ENCODE data around the gene USP34.
"Not testable (repeated sequence)": the region's sequence is repeated elsewhere in the genome, so short reads cannot be mapped to it uniquely, and the experiment has no call there.

USP34 gene

DNA sequence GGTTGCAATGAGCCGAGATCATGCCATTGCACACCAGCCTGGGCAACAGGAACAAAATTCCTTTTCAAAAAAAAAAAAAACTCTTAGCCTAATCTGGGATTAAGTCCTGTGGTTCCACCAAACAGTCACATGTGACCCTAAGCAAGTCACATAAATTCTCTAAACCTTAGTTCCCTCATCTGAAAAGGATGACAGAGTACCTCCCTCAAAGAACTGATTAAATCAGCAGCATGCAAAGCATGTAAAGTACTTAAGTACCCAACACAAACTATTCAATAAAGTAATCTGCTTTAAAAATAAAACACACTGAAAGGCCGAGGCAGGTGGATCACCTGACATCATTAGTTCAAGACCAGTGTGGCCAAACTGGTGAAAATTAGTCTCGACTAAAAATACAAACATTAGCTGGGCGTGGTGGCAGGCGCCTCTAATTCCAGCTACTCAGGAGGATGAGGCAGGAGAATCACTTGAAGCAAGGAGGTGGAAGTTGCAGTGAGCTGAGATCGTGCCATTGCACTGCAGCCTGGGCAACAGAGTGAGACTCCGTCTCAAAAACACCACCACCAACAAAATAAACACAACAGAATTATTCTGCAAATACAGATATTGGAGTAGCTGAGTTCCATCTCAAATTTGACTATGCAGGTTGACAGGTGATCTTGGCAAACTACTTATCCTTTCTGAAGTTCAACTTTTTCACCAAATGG is 7.0 kb downstream of the USP34 start:
- H3K4me3 ChIP-seq (ENCODE audit: low read depth, low read length) = no peak overlapping the region
- TF ChIP-seq, protein P1, sequence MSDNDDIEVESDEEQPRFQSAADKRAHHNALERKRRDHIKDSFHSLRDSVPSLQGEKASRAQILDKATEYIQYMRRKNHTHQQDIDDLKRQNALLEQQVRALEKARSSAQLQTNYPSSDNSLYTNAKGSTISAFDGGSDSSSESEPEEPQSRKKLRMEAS (IDR thresholded peaks at IDR 0.05; ENCODE audit: low read depth, low read length) = no peak
- TF ChIP-seq, protein P2, sequence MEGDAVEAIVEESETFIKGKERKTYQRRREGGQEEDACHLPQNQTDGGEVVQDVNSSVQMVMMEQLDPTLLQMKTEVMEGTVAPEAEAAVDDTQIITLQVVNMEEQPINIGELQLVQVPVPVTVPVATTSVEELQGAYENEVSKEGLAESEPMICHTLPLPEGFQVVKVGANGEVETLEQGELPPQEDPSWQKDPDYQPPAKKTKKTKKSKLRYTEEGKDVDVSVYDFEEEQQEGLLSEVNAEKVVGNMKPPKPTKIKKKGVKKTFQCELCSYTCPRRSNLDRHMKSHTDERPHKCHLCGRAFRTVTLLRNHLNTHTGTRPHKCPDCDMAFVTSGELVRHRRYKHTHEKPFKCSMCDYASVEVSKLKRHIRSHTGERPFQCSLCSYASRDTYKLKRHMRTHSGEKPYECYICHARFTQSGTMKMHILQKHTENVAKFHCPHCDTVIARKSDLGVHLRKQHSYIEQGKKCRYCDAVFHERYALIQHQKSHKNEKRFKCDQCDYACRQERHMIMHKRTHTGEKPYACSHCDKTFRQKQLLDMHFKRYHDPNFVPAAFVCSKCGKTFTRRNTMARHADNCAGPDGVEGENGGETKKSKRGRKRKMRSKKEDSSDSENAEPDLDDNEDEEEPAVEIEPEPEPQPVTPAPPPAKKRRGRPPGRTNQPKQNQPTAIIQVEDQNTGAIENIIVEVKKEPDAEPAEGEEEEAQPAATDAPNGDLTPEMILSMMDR (IDR thresholded peaks at IDR 0.05; ENCODE audit: low read depth, low read length) = no peak
- TF ChIP-seq MYC (IDR thresholded peaks at IDR 0.05; ENCODE audit: low read depth, low read length) = no peak
- no peak for TF ChIP-seq POLR2A (IDR thresholded peaks at IDR 0.05; ENCODE audit: extremely low read depth, insufficient read length)
- DNase-seq (ENCODE audit: low read depth) = no peak

DNA sequence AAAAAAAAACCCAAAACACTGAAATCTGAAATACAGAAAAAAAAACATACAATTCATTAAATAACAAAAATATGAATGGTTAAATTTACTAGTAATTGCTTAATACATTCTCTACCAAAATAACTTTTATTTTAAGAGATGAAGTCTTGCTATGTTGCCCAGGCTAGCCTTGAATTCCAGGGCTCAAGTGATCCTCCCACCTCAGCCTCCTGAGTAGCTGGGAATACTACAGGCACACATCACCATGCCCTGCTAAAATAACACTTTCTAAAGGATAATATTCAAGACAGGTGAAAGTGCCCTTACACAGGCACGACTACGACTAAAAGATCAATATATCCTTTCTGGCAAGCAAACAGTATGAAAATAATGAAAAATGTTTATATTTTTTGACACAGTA is 9.5 kb downstream of the USP34 start:
- no peak overlapping the region for H3K4me3 ChIP-seq (ENCODE audit: low read depth, low read length)
- no peak for DNase-seq (ENCODE audit: low read depth)

DNA sequence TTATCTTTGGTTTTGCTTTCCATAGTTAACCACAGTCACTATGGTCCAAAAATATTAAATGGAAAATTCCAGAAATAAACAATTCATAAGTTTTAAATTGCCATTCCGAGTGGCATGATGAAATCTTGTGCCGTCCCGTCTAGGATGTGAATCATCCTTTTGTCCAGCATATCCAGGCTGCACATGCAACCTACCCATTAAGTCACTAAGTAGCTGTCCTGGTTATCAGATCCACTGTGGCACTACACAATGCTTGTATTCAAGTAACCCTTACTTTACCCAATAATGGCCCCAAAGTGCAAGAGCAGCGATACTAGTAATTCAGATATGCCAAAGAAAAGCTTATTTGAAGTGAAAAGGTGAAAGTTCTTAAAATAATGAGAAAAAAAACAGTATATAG is 10.7 kb downstream of the USP34 start:
- DNase-seq (ENCODE audit: low read depth) = no peak
- TF ChIP-seq, protein P1 (IDR thresholded peaks at IDR 0.05; ENCODE audit: low read depth, low read length) = no peak
- TF ChIP-seq, protein P2 (IDR thresholded peaks at IDR 0.05; ENCODE audit: low read depth, low read length) = no peak
- TF ChIP-seq MYC (IDR thresholded peaks at IDR 0.05; ENCODE audit: low read depth, low read length) = no peak
- no peak for TF ChIP-seq POLR2A (IDR thresholded peaks at IDR 0.05; ENCODE audit: extremely low read depth, insufficient read length)
- H3K4me3 ChIP-seq (ENCODE audit: low read depth, low read length) = no peak overlapping the region

More for the DNA sequence above, 9.5 kb downstream of the USP34 start:
- TF ChIP-seq MYC (IDR thresholded peaks at IDR 0.05; ENCODE audit: low read depth, low read length) (no peak), POLR2A (IDR thresholded peaks at IDR 0.05; ENCODE audit: extremely low read depth, insufficient read length) (no peak)
- TF ChIP-seq, protein P1 (IDR thresholded peaks at IDR 0.05; ENCODE audit: low read depth, low read length) = no peak
- TF ChIP-seq, protein P2 (IDR thresholded peaks at IDR 0.05; ENCODE audit: low read depth, low read length) = no peak

DNA sequence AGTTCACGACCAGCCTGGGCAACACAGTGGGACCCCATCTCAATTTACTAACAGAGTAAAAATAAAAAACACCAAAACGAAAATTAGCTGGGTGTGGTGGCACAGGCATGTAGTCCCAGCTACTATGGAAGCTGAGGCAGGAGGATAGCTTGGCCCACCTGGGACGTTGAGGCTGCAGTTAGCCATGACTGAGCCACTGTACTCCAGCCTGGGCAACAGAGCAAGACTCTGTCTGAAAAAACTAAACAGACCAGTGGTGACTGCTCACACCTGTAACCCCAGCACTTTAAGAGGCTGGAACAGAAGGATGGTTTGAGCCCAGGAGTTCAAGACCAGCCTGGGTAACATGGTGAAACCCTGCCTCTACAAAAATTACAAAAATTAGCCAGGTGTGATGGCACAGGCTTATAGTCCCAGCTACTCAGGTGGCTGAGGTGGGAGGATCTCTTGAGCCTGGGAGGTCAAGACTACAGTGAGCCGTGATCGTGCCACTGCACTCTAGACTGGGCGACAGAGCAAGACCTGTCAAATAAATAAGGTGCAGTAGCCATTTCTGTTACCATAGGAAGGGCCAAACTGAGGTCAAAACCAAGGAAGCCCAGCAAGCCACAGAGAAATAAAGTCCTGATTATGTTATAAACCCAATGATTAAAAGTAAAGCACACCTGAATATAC is 14.0 kb downstream of the USP34 start:
- DNase-seq (ENCODE audit: low read depth) = no peak

DNA sequence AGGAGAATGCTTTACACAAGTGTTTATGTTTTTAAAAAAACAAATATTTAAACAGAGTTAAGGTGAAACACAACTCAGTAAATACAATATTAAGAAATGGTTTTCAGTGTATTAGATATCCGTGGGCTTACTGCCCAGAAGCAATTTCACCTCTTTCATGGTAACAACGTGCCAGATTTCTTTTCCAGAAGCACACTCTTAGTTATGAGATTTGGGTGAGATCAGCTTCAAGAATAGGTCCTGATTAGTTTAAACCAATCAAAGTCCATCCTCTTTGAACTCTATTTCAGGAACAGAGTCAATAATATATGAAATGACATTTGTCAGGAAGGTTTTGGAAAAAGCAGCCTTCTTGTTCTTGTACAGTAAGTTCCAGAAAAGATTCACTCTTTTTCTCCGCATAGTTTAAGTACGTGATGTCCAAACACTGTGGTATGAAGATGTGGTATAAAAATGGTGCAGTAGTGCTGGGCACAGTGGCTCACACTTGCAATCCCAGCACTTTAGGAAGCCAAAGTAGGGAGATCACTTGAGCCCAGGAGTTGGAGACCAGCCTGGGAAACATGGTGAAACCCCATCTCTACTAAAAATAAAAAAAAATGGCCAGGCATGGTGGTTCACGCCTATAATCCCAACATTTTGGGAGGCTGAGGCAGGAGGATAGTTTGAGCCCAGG is 14.7 kb downstream of the USP34 start:
- DNase-seq (ENCODE audit: low read depth) = no peak
- H3K4me3 ChIP-seq (ENCODE audit: low read depth, low read length) = no peak overlapping the region
- TF ChIP-seq POLR2A (IDR thresholded peaks at IDR 0.05; ENCODE audit: extremely low read depth, insufficient read length) (no peak), MYC (IDR thresholded peaks at IDR 0.05; ENCODE audit: low read depth, low read length) (no peak)
- TF ChIP-seq, protein P1 (IDR thresholded peaks at IDR 0.05; ENCODE audit: low read depth, low read length) = no peak
- TF ChIP-seq, protein P2 (IDR thresholded peaks at IDR 0.05; ENCODE audit: low read depth, low read length) = no peak

More for the DNA sequence above, 14.0 kb downstream of the USP34 start:
- no peak overlapping the region for H3K4me3 ChIP-seq (ENCODE audit: low read depth, low read length)
- no peak for TF ChIP-seq POLR2A (IDR thresholded peaks at IDR 0.05; ENCODE audit: extremely low read depth, insufficient read length)
- TF ChIP-seq, protein P1 (IDR thresholded peaks at IDR 0.05; ENCODE audit: low read depth, low read length) = no peak
- no peak for TF ChIP-seq MYC (IDR thresholded peaks at IDR 0.05; ENCODE audit: low read depth, low read length)
- TF ChIP-seq, protein P2 (IDR thresholded peaks at IDR 0.05; ENCODE audit: low read depth, low read length) = no peak

DNA sequence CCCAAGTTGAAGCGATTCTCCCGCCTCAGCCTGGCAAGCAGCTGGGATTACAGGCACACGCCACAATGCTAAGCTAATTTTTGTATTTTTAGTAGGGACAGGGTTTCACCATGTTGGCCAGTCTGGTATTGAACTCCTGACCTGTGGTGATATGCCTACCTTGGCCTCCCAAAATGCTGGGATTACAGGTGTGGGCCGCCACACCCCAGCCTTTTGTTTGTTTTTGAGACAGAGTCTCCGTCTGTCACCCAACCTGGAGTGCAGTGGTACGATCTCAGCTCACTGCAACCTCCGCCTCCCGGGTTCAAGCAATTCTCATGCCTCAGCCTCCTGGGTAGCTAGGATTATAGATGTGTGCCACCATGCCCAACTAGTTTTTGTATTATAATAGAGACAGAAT is 15.9 kb downstream of the USP34 start:
- DNase-seq (ENCODE audit: low read depth) = not testable (repeated sequence)

More for the DNA sequence above, 15.9 kb downstream of the USP34 start:
- not testable (repeated sequence) for H3K4me3 ChIP-seq (ENCODE audit: low read depth, low read length)

Measured in NB4 (cell line).